T-helper 2 cell treated with Interferon-gamma antibody and Interleukin-4, amounts not matched to agents 5 μg/mL and 100 μg/mL, for 36 hours (primary cell): ENCODE data around the gene ABCB6.

ENCODE experiments used
- DNase-seq: peaks from one replicate; pipeline ENCODE4 v3.0.0; 2021; ENCODE audit warnings: low spot score
- H3K27ac Mint-ChIP-seq: one replicate; pipeline ENCODE4 v1.8.0; 2021; ENCODE audit warnings: mild to moderate bottlenecking, mixed read lengths
- H3K27me3 Mint-ChIP-seq: one replicate; pipeline ENCODE4 v1.8.0; 2021; ENCODE audit warnings: low read depth, mixed read lengths
- H3K36me3 Mint-ChIP-seq: one replicate; pipeline ENCODE4 v1.8.0; 2021; ENCODE audit warnings: low read depth, mixed read lengths
- H3K4me1 Mint-ChIP-seq: one replicate; pipeline ENCODE4 v1.8.0; 2021; ENCODE audit warnings: low read depth, mixed read lengths
- H3K4me3 Mint-ChIP-seq: one replicate; pipeline ENCODE4 v1.8.0; 2022; ENCODE audit warnings: mild to moderate bottlenecking, moderate library complexity, mixed read lengths
- H3K9me3 Mint-ChIP-seq: one replicate; pipeline ENCODE4 v1.8.0; 2021; ENCODE audit warnings: mixed read lengths

Gene ABCB6

DNA sequence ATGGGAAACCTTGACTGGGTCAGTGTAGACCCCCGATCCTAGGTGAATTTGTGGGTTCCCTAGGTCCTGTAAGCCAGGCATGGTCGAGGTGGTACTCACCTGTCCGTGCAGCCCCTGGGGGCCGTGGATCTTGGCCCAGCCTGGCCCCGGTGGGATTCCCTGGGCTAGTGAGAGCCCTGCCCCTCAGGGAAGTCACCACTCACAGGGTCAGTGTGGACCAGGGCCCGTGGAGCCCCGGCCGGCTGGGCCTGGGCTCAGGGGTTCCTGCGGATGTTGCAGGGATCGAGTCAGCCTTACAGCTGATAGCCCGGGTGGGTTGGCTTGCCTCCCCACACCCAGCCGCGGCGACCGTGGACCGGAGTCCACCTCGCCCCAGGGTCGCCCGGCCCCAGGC, 10.2 kb upstream of the ABCB6 start:
- no peak for DNase-seq
- Mint-ChIP-seq H3K4me1 (peaks cover 37% of the 10 kb centered on the region), H3K27ac (peak overlapping the region; percentile 71), H3K9me3 (no peaks in the 10 kb centered on the region), H3K36me3 (peaks cover 57% of the 10 kb centered on the region), H3K4me3 (peak overlapping the region; percentile 90), H3K27me3 (no peaks in the 10 kb centered on the region)

DNA sequence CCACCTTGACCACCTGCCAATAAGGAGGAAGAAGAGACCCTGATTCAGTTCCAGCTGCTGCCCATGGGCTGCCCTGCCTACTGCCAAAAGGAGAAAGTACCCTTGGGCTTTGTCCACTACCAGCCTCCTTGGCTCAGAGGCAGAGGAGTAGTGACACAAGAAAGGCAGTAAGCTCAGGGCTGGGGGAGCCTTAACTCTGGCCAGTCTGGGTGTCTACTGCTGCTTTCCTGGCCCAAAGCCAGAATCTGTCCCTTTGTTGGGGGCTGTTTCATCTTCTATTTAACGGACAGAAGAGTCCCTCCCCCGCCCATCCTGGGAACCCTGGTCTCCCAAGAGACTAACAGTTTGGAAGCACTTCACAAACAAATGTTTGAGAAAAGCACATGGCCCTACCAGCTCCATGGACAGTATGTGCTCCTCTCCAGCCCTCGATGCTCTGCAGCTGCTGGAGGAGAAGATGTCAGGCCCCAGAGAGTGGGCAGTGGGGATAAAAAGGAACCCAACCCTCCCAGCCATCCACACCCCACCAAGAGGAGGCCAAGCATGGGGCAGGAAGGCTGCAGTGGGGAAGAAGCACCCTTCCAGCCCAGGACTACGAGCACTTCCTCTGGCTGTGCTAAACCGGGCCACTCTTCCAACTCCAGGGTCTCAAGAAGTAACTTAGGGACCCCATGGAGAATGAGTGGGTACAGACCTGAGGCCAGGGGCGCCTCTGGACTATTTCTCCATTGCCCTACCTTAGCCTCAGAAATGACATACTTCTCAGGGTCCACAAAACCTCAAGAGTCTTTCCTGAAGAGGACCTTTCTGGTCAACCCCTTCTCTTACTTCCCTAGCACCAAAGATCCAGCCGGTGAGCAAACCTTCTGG, 9.5 kb upstream of the ABCB6 start:
- Mint-ChIP-seq H3K4me3 (peak overlapping the region; percentile 90), H3K36me3 (peaks cover 56% of the 10 kb centered on the region), H3K4me1 (peaks cover 33% of the 10 kb centered on the region), H3K9me3 (no peaks in the 10 kb centered on the region), H3K27me3 (no peaks in the 10 kb centered on the region), H3K27ac (peak overlapping the region; percentile 71)
- no peak for DNase-seq

DNA sequence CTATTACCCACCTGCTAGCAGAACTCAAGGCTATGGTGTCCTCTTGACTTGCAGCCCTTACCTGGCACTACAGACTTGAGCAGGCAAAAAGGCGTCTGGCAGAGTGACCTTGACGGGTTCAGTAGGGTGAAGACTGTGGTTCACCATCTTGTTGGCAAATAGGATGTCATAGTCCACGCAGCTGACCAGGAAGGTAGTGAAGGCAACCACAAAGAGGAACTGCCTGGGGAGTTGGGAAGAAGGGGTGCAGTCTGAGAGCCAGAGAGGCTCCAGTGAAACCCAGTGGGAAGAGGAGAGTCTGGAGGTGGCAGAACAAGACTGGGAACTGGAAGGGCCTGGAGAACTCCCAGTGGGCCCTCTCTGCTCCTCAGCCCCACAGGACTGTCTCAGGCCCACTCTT, 6.6 kb upstream of the ABCB6 start:
- Mint-ChIP-seq H3K9me3 (no peaks in the 10 kb centered on the region), H3K36me3 (peaks cover 52% of the 10 kb centered on the region), H3K27me3 (no peaks in the 10 kb centered on the region), H3K27ac (no peak overlapping the region), H3K4me1 (peaks cover 19% of the 10 kb centered on the region), H3K4me3 (no peak overlapping the region)
- DNase-seq = no peak

DNA sequence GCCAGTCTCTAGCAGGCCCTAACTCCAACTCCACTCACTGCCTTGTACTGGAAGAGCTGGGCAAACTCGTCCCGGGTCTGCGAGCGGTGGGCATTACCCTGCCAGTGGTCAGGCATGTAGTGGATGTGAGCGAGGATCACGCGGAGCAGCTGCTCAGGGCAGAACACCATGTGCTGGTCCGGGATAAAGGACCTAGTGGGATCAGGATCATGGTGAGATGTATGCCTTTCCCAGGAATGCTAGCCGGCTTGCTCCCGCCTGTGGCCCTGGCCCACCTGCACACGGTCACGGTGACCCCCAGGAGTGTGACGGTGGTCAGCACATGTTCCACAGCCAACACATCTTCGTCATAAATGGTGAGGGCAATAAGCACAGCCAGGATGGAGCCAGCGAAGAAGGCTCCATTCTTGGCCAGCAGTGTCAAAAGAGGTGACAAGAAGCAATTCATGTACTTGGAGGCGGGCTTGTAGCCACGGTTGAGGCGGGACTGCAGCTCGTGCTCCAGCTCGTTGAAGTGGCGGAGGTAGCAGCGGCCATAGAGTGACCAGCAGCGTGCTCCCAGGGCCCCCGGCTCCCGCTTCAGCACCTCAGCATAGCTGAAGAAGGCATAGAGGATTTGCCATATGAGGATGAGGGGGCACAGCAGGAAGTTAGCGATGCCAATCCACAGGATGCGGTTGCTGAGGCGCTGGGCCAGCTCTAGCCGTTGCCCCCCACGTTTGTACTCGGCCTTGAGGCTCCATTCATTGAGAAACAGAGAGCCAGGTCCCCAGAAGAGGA, 5.3 kb upstream of the ABCB6 start:
- no peaks in the 10 kb centered on the region for H3K27me3 Mint-ChIP-seq
- no peak for DNase-seq
- no peak overlapping the region for H3K4me3 Mint-ChIP-seq
- no peaks in the 10 kb centered on the region for H3K9me3 Mint-ChIP-seq
- no peak overlapping the region for H3K27ac Mint-ChIP-seq
- H3K36me3 Mint-ChIP-seq = peaks cover 53% of the 10 kb centered on the region
- H3K4me1 Mint-ChIP-seq = peaks cover 24% of the 10 kb centered on the region

- Mint-ChIP-seq H3K4me1 (peaks cover 18% of the 10 kb centered on the region), H3K9me3 (no peaks in the 10 kb centered on the region), H3K27me3 (no peaks in the 10 kb centered on the region), H3K4me3 (no peak overlapping the region), H3K36me3 (peaks cover 54% of the 10 kb centered on the region), H3K27ac (no peak overlapping the region)
- no peak for DNase-seq
Observed at GRCh38 chr2:219221957-219222518, 3.3 kb upstream of the ABCB6 start.

- Mint-ChIP-seq H3K27me3 (no peaks in the 10 kb centered on the region), H3K36me3 (peaks cover 50% of the 10 kb centered on the region), H3K27ac (no peak overlapping the region), H3K4me1 (peaks cover 20% of the 10 kb centered on the region), H3K4me3 (no peak overlapping the region), H3K9me3 (no peaks in the 10 kb centered on the region)
- DNase-seq = no peak
Observed at GRCh38 chr2:219220652-219221402, 2.1 kb upstream of the ABCB6 start.

DNA sequence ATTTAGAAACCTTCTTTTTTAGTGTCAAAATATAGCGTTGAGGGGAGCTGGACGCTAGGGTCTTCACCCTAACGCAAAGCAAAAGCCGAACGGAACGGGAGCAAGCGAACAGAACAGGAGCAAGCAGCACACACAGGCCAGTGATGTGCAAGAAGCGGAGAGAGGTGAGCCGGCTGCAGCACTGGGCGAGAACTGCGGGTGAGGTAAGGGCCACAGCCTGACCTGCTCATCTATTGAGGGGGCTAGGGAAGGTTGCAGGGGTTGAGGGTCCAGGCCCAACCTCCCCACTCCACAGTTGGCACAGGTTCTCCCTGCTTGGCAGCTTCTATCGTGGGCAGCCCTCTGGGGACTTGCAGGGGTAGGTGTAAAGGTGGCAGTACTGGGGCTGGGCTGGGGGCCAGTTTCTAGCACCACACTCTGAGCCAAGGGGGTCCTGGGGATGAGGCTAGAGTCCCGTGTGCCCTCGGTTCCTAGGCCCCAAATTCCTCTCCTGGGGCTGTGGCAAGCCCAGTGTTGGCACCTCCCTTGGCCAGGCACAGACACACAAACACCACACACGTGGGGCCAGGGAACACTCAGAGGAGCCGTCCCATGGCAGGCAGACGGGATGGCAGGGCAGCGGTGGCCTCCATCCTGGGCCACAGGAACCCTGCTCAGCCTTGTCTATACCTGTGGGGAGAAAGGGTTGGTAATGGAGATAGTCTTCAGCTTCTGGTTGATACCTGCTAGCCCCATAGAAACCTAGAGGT, 1.2 kb upstream of the ABCB6 start:
- Mint-ChIP-seq H3K36me3 (peaks cover 44% of the 10 kb centered on the region), H3K27me3 (no peaks in the 10 kb centered on the region), H3K9me3 (no peaks in the 10 kb centered on the region), H3K27ac (no peak overlapping the region), H3K4me1 (peaks cover 20% of the 10 kb centered on the region), H3K4me3 (no peak overlapping the region)
- no peak for DNase-seq

- Mint-ChIP-seq H3K27me3 (no peaks in the 10 kb centered on the region), H3K36me3 (peaks cover 40% of the 10 kb centered on the region), H3K4me3 (peak overlapping the region; percentile 86), H3K9me3 (no peaks in the 10 kb centered on the region), H3K27ac (peak overlapping the region; percentile 86), H3K4me1 (peaks cover 23% of the 10 kb centered on the region)
- no peak for DNase-seq
Observed at GRCh38 chr2:219218217-219218731, 484 bp downstream of the ABCB6 start.

DNA sequence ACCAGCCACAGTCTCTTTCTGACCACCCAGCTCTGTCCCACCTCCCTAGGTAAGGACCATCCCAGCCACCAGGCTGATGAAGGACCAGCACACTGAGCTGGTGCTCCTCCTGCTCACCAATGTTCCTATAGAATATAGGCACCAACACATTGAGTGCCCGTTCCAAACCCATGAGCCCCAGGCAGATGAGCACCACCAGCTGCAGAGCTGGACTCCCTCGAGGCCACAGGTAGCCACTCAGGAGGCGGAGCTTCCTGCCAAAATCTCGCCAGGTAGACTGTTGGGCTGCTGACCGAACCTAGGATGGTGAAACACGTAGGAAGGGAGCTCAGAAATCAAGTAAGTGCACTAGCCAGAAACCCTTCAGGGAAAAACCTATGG, 2.2 kb downstream of the ABCB6 start:
- no peaks in the 10 kb centered on the region for H3K9me3 Mint-ChIP-seq
- peak overlapping the region; percentile 86 for H3K4me3 Mint-ChIP-seq
- no peak for DNase-seq
- peaks cover 23% of the 10 kb centered on the region for H3K4me1 Mint-ChIP-seq
- H3K27ac Mint-ChIP-seq = no peak overlapping the region
- no peaks in the 10 kb centered on the region for H3K27me3 Mint-ChIP-seq
- H3K36me3 Mint-ChIP-seq = peaks cover 44% of the 10 kb centered on the region

DNA sequence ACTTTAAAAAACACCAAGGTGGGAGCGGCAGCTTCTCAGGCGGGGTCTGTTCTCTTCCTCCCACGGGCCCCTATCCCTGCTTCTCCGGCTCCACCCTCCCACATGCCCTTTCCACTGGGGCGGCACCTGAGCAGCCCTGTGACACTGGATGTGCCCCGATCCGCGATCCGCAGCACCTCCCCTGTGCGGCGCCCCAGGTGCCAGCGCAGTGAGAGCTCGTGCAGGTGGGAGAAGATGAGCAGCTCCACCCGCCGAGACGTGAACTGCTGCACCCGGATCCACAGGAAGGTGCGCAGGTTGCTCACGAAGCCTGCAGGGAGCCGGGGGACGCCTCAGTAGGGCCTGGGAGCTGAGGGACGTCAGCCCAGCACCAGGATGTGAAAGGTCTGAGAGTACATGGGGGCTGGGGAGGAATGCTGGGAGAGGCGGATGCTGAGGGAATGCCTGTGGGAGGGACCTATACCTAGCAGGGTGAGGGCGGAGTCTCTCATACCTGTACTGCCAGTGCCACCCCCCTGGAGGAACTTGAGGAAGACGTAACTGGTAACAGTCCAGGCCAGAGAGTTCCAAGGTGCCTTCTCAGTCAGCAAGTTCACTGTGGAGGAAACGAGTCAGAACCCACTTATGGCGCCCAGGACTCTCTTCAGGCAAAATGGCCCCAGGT, 2.8 kb downstream of the ABCB6 start:
- Mint-ChIP-seq H3K36me3 (peaks cover 39% of the 10 kb centered on the region), H3K9me3 (no peaks in the 10 kb centered on the region), H3K4me1 (peaks cover 27% of the 10 kb centered on the region), H3K27ac (no peak overlapping the region), H3K27me3 (no peaks in the 10 kb centered on the region), H3K4me3 (no peak overlapping the region)
- DNase-seq = no peak

DNA sequence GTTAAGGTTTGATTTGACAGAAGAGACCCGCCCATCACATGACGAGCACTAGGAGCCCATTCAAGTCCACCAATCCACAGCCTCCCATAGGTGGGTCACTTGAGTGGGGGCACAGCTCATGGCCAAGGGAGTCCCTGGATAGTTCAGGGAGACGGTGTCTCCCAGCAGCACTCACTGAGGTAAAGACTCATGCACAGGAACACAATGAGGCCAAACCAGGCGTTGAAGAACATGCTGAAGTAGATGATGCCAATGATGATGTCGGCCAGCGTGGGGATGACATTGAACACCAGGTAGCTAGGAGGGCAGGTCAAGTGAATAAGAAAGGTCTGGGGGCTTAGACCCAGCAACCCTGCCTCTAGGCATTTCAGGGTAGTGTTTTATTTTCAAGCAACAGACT, 4.0 kb downstream of the ABCB6 start:
- DNase-seq = no peak
- Mint-ChIP-seq H3K4me3 (no peak overlapping the region), H3K4me1 (peaks cover 28% of the 10 kb centered on the region), H3K27ac (peak overlapping the region; percentile 45), H3K36me3 (peaks cover 38% of the 10 kb centered on the region), H3K27me3 (no peaks in the 10 kb centered on the region), H3K9me3 (no peaks in the 10 kb centered on the region)

DNA sequence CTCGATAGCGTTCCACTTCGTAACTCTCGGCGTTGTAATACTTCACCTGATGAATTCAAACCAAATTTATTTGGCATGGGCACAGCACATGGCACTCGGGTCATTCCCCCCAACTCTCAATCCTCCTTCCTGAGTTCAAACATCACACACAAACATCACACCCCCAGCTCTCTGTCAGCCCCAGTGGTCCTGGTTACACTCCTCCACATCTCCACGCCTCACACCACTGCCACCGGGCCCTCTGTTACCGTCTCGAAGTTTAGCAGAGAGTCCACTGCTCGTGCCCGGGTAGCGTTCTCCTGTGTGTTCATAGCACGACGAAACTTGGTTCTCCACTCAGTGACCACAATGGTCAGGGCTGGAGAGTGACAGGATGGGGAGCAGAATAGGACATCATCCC, 4.6 kb downstream of the ABCB6 start:
- H3K4me1 Mint-ChIP-seq = peaks cover 31% of the 10 kb centered on the region
- peaks cover 37% of the 10 kb centered on the region for H3K36me3 Mint-ChIP-seq
- no peaks in the 10 kb centered on the region for H3K27me3 Mint-ChIP-seq
- H3K27ac Mint-ChIP-seq = no peak overlapping the region
- H3K9me3 Mint-ChIP-seq = no peaks in the 10 kb centered on the region
- DNase-seq = no peak
- H3K4me3 Mint-ChIP-seq = no peak overlapping the region
